GM18909 (cell line): ENCODE measurements around the gene HIPK1.

ENCODE experiments used
- ATAC-seq: cut with Tn5 transposase; IDR thresholded peaks from one replicate; pipeline ENCODE4 v1.9.1; 2021; ENCODE audit warnings: mild to moderate bottlenecking; ENCODE audit not compliant: unreplicated experiment, poor library complexity

Gene HIPK1

GRCh38 chr1:113976609-113977278 lies 47.6 kb downstream of the HIPK1 start:
- peak; percentile 39 for ATAC-seq

GRCh38 chr1:113977906-113978305 lies 48.8 kb downstream of the HIPK1 start:
- ATAC-seq, result no peak

GRCh38 chr1:113978863-113979702 lies 50.0 kb downstream of the HIPK1 start, which contains the start of gene OLFML3:
TSS of gene OLFML3 (plus strand) at chr1:113979474. CDS start at chr1:113979517, 43 bp downstream.
- ATAC-seq, result peak; percentile 57

- no peak for ATAC-seq
Measured at GRCh38 chr1:113980110-113980509, 51.0 kb downstream of the HIPK1 start.

GRCh38 chr1:113981962-113982931 lies 53.1 kb downstream of the HIPK1 start:
- ATAC-seq, result no peak

- no peak for ATAC-seq
Measured at GRCh38 chr1:113982949-113983348, 53.8 kb downstream of the HIPK1 start.

GRCh38 chr1:113983391-113983790 lies 54.3 kb downstream of the HIPK1 start:
- ATAC-seq, result no peak

GRCh38 chr1:113983826-113984225 lies 54.7 kb downstream of the HIPK1 start:
- no peak for ATAC-seq

GRCh38 chr1:113984710-113985109 lies 55.6 kb downstream of the HIPK1 start:
- ATAC-seq, result no peak

GRCh38 chr1:113986802-113987201 lies 57.7 kb downstream of the HIPK1 start:
- no peak for ATAC-seq

GRCh38 chr1:113987259-113987658 lies 58.1 kb downstream of the HIPK1 start:
- no peak for ATAC-seq

GRCh38 chr1:113990530-113990929 lies 61.4 kb downstream of the HIPK1 start:
- no peak for ATAC-seq

- ATAC-seq, result no peak
Measured at GRCh38 chr1:113990961-113991360, 61.8 kb downstream of the HIPK1 start.

- no peak for ATAC-seq
Measured at GRCh38 chr1:113991467-113991997, 62.4 kb downstream of the HIPK1 start.

GRCh38 chr1:113993072-113993471 lies 63.9 kb downstream of the HIPK1 start:
- ATAC-seq, result no peak

GRCh38 chr1:113993766-113994165 lies 64.6 kb downstream of the HIPK1 start:
- no peak for ATAC-seq

GRCh38 chr1:113995382-113995781 lies 66.3 kb downstream of the HIPK1 start:
- no peak for ATAC-seq

GRCh38 chr1:113998361-113998760 lies 69.2 kb downstream of the HIPK1 start:
- ATAC-seq, result no peak

GRCh38 chr1:113999233-113999632 lies 70.1 kb downstream of the HIPK1 start:
- ATAC-seq, result no peak

GRCh38 chr1:113999799-114000198 lies 70.7 kb downstream of the HIPK1 start:
- ATAC-seq, result no peak
